ENCODE results near the gene TTC6. TPM values are rescaled to one million over a fixed set of nuclear protein-coding genes. Genes with fewer than 3 reads are reported as not detected.

Gene TTC6
- total RNA-seq, 1 experiment from 2014 or later = 0.06 TPM

DNA sequence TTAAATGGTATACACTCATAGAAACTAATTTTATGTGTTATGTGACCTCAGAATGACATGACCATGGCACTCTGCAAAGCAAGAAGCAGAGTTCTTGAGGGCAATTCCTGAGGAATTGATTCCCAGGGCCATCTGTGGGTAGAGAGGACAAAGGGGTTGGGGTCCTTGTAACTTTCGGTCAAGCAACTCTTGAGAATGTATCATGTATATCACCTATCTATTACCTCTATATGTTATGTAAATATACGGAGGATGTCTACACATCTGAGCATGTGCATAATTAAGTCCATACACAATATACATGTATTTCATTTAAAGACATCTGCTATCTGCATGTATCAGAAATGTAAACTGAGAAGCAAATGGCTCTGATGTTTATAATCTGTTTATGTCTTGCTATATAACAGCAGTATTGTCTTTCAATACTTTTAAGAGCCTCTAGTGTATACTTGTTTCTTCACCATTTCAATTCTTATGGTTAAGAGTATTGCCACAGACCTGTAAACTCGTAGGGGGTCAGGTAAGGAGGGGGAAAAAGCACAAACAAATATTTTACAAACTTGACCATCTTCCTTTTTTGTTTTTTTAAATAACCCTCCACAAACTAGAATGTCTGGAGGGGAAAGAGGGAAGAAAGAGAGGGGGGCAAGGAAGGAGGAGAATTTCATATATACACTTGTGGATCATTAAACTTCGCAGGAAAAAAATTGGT is 4.8 kb upstream of the TTC6 start:
- H3K4me1 ChIP-seq = no peaks in the 10 kb centered on the region
- H3K27me3 ChIP-seq = no peaks in the 10 kb centered on the region
- no peak overlapping the region for H3K4me3 ChIP-seq
- no peak for DNase-seq
- no peak overlapping the region for H3K27ac ChIP-seq
- H3K36me3 ChIP-seq = no peaks in the 10 kb centered on the region
- no peaks in the 10 kb centered on the region for H3K9me3 ChIP-seq (replicated peaks)

DNA sequence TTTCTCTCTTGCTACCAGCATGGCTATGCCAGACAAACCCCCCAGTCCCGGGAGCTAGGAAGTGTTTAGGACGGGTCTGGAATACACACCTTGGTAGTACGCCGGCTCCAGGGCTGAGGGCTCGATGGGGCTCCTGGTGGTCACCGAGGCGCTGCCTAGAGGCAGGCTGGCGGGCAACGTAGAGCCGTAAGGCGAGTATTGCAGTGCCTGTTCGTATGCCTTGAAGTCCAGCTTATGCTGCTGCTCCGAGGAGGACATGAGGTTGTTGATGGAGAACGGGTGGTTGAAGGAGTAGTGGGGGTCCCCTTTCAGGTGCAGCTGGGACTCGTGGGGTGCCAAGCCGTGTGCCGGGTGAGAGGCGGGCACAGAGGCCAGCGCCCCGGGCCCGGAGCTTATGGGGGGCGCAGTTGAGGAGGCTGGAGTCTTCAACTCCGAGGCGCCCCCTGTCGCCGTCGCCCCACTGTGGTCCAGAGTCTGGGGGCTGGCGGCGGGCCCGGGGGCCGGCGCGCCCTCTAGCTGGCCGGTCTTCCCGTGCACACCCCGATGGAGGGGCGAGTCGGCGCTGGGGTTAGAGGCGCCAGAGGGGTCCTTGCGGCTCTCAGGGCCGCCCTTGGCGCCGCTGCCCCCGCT is 4.0 kb upstream of the TTC6 start:
- DNase-seq = no peak
- H3K27me3 ChIP-seq = no peaks in the 10 kb centered on the region
- no peaks in the 10 kb centered on the region for H3K36me3 ChIP-seq
- H3K9me3 ChIP-seq (replicated peaks) = no peaks in the 10 kb centered on the region
- H3K4me3 ChIP-seq = no peak overlapping the region
- no peak overlapping the region for H3K27ac ChIP-seq
- H3K4me1 ChIP-seq = no peaks in the 10 kb centered on the region

DNA sequence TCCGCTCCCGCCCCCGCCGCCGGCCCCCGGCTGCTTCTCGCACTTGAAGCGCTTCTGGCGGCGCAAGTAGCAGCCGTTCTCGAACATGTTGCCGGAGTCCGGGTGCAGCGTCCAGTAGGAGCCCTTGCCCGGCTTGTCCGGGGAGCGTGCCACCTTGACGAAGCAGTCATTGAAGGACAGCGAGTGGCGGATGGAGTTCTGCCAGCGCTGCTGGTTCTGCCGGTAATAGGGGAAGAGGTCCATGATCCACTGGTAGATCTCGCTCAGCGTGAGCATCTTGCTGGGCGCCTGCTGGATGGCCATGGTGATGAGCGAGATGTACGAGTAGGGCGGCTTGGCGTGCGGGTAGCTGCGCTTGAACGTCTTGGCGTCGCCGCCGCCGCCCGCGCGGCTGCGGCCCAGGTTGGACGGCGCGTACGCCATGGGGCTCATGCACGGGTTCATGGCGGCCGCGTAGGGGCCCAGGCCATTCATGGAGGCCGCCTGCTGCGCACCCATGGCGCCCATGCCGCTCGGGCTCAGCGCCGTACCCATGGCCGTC is 3.4 kb upstream of the TTC6 start:
- Histone ChIP-seq H3K4me1 (no peaks in the 10 kb centered on the region), H3K9me3 (replicated peaks) (no peaks in the 10 kb centered on the region), H3K36me3 (no peaks in the 10 kb centered on the region), H3K27ac (no peak overlapping the region), H3K27me3 (no peaks in the 10 kb centered on the region), H3K4me3 (no peak overlapping the region)
- DNase-seq = no peak

DNA sequence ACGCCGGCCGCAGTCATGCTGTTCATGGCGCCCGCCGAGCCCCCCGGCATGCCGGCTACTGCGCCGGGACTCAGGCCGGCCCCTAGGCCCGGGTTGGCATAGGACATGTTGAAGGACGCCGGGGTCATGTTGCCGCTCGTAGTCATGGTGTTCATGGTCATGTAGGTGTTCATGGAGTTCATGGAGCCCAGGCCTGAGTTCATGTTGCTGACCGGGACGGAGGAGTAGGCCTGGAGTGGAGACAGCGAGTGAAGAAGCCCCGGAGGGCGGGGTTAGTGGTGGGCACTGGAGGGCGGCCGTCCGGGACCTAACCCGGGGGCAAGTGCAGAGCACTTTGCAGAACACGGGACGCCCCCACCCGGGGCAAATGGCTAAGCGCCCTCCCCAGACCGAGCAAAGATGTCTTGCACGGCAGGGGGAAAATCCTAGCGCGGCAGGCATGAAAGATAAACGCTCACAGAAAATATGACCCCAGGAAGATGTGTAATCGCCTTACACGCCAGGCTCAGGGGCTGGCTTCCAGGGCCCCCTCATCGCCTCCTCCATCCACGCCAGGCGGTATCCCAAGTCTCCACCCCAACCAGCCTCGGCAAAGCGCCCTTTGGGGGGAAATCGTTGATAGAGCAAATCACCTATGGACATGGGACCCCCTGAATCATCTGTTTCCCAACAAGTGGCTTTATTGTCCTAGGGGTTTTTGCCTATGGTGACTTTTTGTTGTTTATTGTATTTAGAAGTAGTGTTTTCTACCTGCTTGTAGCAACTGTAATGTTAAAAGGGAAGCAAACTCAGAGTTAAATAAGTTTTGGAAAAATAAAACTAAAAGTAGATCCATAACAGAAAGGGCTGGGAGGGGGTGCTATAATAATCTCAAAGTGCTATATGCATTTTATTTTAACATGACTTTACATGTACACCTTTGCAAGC is 2.7 kb upstream of the TTC6 start:
- no peaks in the 10 kb centered on the region for H3K4me1 ChIP-seq
- DNase-seq = no peak
- H3K4me3 ChIP-seq = no peak overlapping the region
- no peaks in the 10 kb centered on the region for H3K27me3 ChIP-seq
- H3K9me3 ChIP-seq (replicated peaks) = no peaks in the 10 kb centered on the region
- H3K27ac ChIP-seq = no peak overlapping the region
- H3K36me3 ChIP-seq = no peaks in the 10 kb centered on the region

DNA sequence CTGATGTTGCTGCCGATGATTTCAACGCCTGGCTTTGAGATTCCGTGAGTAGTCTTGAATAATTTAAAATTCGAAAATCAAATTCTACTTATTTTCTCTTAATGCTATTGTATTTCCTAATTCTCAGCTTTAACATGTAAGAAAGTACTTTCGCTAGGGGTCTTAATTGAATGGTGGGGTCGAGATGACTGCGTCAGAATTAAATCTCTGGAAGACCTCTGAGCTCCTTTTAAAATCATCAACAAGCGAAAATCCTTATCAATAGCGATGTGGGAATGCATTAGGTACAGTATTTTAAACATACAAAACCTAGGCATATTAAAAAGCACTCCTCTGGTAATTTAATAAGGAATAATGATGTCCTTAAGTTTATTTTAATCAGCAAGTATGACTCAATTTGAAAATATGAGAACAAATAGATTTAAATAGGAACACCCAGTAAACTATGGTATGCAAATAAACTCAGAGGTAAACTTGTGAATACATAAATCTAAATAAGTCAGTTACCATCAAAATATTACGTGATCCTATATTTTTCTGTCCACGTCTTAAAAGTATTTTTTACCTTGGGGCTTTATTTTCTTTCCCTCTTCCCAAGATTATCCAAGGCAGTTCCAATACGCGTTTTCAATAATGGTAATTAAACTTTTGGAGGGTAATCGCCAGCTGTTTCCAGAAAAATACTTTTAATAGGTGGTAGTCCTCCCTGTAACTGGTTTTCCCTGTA is 1.8 kb upstream of the TTC6 start:
- no peak for DNase-seq
- Histone ChIP-seq H3K27me3 (no peaks in the 10 kb centered on the region), H3K9me3 (replicated peaks) (no peaks in the 10 kb centered on the region), H3K4me1 (no peaks in the 10 kb centered on the region), H3K27ac (no peak overlapping the region), H3K36me3 (no peaks in the 10 kb centered on the region), H3K4me3 (peak overlapping the region; percentile 62)

DNA sequence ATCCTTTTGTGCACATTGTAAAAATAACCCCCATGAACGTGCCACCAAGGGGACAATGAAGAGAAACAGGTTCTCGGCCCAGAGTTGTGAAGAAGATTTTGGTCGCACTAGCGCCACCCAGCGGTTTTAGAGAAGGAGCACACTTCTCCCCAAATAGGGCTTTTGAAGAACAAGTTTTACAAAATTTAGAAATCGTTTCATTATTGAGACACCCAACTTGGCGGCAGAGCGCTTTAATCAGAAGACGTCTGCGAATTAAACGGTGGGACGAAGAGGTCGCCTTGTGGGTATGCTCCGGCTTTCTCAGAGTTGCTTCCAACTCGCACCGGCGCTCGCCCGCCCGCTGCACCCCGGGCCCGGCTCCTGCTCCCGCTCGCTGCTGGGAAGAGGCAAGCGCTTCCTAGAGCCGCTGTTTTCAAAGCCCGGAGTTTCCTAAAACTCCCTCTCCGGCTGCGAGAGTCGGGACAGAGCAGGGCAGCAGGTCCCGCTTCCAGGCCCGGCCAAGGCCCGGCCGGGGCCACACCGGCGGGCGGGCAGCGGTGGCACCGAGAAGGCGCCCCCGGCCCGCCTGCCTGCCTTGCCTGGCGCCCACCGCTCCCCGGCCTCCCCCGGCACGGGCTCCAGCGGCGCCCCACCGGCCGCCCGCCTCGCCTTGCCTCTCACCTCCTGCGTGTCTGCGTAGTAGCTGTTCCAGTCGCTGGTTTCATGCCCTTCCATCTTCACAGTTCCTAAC is 1.0 kb upstream of the TTC6 start:
- Histone ChIP-seq H3K9me3 (replicated peaks) (no peaks in the 10 kb centered on the region), H3K27me3 (no peaks in the 10 kb centered on the region), H3K27ac (no peak overlapping the region), H3K4me3 (peak overlapping the region; percentile 62), H3K36me3 (no peaks in the 10 kb centered on the region), H3K4me1 (no peaks in the 10 kb centered on the region)
- DNase-seq = peak; percentile 69 to 91

DNA sequence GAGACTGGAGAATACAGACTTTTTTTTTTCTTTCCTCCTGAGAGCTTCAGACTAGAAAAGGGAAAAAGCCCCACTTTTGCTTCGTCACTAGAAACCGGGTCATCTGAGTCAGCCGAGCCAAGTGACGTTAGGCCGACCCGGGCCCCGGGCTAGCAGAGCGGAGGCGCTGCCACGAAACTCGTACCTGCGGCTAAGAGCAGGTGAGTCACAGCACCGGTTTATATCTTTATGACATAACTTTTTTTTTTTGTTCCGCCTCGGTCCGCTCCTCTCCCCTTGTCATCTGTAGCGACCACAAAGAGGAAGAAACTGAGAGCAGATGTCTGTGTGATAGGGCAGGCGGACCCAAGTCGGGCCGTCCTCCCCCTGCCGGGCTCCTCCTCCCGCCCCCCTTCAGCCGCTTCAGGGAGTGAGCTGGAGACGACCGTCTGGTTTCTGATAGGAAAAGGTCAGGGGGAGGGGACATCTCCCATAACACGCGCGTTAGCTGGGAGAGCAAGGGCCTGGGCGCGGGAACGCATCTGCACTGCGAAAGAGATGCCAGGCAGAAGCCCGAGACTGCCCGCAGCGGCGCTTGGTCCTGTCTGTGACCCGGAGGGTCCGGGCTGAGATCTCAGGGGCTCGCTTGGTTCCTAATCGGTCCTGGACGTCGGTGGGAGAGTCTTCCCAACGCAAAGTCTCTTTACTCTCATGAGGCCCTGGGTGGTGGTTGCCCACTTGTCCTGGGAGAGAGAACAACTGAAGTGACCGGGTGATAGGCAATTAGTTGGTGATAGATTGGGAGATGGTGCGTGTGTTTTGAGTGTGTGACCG is 586 bp downstream of the TTC6 start:
- Histone ChIP-seq H3K27me3 (no peaks in the 10 kb centered on the region), H3K4me3 (peak overlapping the region; percentile 62)
- peak in 1 of 2 experiments; percentile 33 for DNase-seq

DNA sequence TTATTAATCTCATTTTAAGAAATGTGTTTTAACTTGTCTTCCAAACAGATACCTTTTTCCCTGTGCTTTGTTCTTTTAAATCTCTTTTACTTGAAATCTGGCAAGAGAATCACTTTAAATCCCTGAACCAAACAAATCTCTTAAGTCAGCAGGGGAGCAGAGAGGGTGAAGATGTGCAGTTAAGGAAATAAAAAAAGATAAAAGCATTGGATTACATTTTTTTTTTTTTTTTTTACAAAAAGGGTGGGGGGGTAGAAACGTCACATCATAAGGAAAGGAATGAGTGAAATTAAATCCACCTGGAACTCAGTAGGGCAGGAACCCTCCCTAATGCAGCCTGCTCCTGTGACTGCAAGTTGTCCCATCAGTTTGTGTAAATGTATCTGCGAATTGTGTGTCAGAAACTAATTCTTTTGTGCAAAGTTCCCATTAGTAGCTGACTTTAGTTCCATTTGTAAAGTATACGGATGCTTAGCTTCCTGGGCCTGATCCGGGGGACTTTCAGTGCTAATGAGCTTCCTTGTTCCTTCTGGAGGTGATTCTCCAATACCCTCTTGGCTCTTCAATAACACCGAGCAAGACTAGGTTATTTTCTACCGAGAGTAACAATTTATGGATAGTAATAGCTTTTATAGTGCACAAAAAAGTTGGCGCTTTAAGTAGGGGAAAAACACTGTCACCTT is 1.5 kb downstream of the TTC6 start:
- no peak for DNase-seq
- Histone ChIP-seq H3K27ac (no peak overlapping the region), H3K4me3 (no peak overlapping the region), H3K36me3 (no peaks in the 10 kb centered on the region), H3K27me3 (no peaks in the 10 kb centered on the region), H3K9me3 (replicated peaks) (no peaks in the 10 kb centered on the region), H3K4me1 (no peaks in the 10 kb centered on the region)

More for the DNA sequence above, 586 bp downstream of the TTC6 start:
- Histone ChIP-seq H3K27ac (no peak overlapping the region), H3K36me3 (no peaks in the 10 kb centered on the region), H3K9me3 (replicated peaks) (no peaks in the 10 kb centered on the region), H3K4me1 (no peaks in the 10 kb centered on the region)

DNA sequence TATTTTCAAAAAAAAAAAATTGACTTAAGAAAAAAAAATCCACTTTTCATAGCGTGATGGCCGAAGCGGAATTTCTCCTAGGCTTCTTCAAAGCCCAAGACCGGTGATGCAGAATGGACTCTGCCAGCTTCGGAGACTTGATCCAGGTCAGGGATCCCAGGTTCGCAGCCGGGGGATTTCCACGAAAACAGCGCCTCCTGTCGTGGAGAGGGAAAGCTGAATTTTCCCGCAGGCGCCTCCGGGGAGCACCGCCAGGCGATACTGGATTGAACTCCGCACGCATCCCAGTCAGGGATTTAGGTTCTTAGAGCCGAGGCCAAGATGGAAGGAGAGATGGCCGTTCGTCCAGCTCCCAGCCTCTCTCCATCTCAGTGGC is 2.1 kb downstream of the TTC6 start:
- Histone ChIP-seq H3K4me1 (no peaks in the 10 kb centered on the region), H3K9me3 (replicated peaks) (no peaks in the 10 kb centered on the region), H3K27me3 (no peaks in the 10 kb centered on the region), H3K36me3 (no peaks in the 10 kb centered on the region), H3K27ac (no peak overlapping the region), H3K4me3 (no peak overlapping the region)
- no peak for DNase-seq

DNA sequence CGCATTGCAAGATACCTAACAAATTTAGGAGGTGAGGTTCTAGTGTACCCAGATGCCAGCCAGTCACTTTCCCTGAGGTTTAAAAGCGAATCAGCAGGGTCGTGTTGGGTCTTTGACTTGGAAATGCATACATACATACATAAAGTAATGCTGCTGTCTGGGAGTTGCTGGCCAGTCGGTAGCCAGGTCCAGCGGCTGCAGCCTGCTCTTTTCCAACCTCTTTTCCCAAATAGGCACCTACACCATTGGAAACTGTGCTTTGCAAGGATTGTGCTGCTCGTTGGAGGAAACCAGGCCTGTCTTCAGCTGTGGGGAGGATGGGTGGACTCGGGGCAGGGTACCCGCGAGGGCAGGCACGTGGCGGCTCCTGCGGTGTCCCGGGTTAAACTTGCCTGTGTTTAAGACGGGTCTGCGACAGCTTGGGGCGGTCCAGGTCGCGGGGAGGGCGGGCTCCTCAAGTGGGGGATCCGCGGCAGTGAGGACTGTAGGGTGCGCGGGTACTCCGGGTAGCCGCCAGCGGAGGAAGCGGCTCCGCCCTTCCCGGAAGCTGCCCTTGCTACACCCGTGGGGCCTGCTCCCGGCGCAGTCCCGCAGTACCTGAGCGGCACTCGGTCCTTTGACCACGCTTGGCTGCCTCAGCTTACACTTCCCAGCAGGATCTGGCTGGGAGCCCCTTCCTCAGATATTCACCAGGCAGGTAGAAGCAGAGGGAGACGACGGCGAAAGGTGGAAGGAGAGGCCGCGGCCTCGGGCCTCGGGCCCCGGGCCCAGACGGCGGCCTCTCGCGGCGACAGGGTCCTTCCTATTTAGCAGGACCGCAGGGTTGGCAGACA is 2.7 kb downstream of the TTC6 start:
- DNase-seq = no peak
- H3K4me1 ChIP-seq = no peaks in the 10 kb centered on the region
- no peaks in the 10 kb centered on the region for H3K9me3 ChIP-seq (replicated peaks)
- H3K36me3 ChIP-seq = no peaks in the 10 kb centered on the region
- no peaks in the 10 kb centered on the region for H3K27me3 ChIP-seq
- H3K4me3 ChIP-seq = no peak overlapping the region
- H3K27ac ChIP-seq = no peak overlapping the region

DNA sequence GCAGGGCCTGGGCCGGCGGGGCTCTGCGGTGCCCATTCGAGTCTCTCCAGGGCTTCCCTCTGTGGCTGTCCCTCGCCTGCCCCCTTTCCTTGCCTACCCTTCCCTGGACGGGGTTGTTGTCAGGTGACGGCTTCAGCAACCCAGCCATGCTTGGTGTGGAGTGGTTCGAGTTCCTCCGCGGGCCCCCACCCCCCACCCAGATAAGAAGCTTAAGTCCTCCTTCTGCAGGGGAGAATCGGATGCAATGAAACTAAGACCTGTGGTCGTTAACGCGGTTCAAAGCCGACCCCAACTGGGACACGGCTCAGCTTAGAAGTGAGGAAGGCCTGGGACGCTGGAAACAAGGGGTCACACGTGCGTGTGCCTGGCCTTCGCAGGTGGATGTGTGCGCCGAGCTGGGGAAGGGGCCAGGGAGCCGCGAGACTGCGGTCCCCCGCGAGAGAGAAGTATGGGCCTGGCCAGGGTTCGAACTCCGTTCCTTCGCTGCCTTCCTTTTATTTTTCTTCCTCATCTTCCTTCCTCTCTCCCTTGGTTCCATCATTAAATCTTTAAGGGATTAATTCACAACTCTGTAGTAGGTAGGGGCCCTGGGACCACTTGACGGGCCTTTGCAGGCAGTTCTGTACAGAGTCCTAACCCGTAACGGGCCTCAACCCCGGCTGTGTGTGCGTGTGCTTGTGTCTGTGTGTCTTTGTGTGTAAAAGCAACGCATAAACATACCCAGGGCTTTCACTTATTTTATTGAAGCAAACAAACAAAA is 3.5 kb downstream of the TTC6 start:
- Histone ChIP-seq H3K4me3 (no peak overlapping the region), H3K4me1 (no peaks in the 10 kb centered on the region), H3K27ac (no peak overlapping the region), H3K27me3 (no peaks in the 10 kb centered on the region), H3K36me3 (no peaks in the 10 kb centered on the region), H3K9me3 (replicated peaks) (no peaks in the 10 kb centered on the region)
- no peak for DNase-seq

All from SJCRH30 (cell line).